ENCODE measurements around the gene GATA2. TPM values are rescaled to one million over a fixed set of nuclear protein-coding genes. Genes with fewer than 3 reads are reported as not detected.

The GATA2 gene
- total RNA-seq, 4 donors from 2014 or later: 2.4 to 10.3 (median 5.4) TPM

DNA sequence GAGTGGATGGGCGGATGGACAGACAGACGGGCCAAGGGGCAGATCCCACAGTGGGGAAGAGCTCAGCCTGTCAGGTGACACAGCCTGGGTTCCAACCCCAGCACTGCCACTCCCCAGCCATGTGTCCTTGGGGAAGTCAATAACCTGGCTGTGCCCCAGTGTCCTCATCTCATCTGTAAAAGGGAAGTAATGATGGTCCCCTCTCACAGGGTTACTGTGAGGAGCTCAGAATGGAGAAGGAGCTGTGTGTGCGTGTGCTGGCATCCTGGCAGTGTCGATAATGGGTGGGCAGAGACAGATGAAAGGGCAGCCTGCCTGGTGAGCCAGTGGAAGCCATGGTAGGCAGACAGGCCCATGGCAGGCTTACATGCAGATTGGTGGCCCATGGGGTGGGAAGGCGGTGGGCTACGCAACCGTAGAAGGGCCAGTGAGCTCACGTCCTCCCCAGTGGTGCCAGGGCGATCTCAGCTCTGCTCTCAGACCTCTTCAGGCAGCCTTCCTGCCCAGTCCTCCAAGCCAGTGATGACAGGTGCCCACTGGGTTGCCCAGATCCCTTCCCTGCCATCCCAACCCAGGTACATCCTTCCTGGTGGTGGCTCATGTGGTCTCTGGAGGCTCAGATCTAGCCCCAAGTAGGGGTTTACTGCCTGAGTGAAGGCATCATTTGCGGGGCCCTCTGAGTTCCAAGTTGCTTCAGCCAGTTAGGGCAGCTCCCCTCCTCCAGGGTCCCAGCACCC lies 24.0 kb downstream of the GATA2 start:
- no peaks in the 10 kb centered on the region for H3K9me3 ChIP-seq
- H3K27ac ChIP-seq: no peak overlapping the region
- H3K27me3 ChIP-seq: peaks cover 52% of the 10 kb centered on the region
- no peak overlapping the region for H3K4me3 ChIP-seq
- WGBS: 92% methylated on average over 7 of the region's 10 CpGs
- no peak for DNase-seq (ENCODE audit: low spot score in 2 of 2)
- H3K4me1 ChIP-seq: no peaks in the 10 kb centered on the region
- H3K36me3 ChIP-seq: no peaks in the 10 kb centered on the region
- no peak for TF ChIP-seq POLR2AphosphoS5 (IDR thresholded peaks at IDR 0.05)
- TF ChIP-seq, protein P1, sequence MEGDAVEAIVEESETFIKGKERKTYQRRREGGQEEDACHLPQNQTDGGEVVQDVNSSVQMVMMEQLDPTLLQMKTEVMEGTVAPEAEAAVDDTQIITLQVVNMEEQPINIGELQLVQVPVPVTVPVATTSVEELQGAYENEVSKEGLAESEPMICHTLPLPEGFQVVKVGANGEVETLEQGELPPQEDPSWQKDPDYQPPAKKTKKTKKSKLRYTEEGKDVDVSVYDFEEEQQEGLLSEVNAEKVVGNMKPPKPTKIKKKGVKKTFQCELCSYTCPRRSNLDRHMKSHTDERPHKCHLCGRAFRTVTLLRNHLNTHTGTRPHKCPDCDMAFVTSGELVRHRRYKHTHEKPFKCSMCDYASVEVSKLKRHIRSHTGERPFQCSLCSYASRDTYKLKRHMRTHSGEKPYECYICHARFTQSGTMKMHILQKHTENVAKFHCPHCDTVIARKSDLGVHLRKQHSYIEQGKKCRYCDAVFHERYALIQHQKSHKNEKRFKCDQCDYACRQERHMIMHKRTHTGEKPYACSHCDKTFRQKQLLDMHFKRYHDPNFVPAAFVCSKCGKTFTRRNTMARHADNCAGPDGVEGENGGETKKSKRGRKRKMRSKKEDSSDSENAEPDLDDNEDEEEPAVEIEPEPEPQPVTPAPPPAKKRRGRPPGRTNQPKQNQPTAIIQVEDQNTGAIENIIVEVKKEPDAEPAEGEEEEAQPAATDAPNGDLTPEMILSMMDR (IDR thresholded peaks at IDR 0.05): no peak
- TF ChIP-seq EP300 (IDR thresholded peaks at IDR 0.05): no peak

DNA sequence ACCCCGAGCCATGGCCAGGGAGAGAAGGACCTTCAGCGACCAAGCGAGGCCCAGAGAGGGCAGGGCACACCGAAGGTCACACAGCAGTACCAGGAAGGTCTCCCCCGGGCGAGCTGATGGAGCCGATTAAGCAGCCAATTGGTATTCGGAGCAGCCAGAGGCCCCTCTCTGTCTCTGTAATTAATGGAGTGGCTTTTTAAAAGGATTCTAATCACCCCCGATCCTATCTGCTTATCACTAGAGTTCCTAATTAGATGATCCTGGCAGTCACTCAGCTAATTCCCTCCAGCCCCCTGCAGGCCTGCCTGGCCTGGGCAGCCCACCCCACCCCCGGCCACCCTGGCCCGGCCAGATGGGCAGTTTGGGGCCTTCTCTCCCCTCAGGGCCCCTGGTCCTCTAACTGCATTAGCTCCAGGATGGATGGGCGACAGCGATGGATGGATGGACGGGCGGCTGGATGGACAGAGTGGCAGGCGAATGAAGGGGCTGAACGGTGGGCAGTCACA lies 24.7 kb downstream of the GATA2 start:
- TF ChIP-seq EP300 (IDR thresholded peaks at IDR 0.05) (no peak), POLR2A (IDR thresholded peaks at IDR 0.05) (no peak)
- no peak for DNase-seq (ENCODE audit: low spot score in 2 of 2)
- no peak overlapping the region for H3K4me3 ChIP-seq
- H3K4me1 ChIP-seq: no peaks in the 10 kb centered on the region
- WGBS: 87% methylated on average over 11 of the region's 17 CpGs
- peaks cover 45% of the 10 kb centered on the region for H3K27me3 ChIP-seq
- H3K27ac ChIP-seq: no peak overlapping the region
- no peaks in the 10 kb centered on the region for H3K9me3 ChIP-seq
- H3K36me3 ChIP-seq: no peaks in the 10 kb centered on the region

GRCh38 chr3:128466840-128467541 lies 26.0 kb downstream of the GATA2 start, which contains the start of gene DNAJB8:
Gene DNAJB8, minus strand, starts transcription at chr3:128466890. Its CDS starts 3,645 bp downstream, at chr3:128463245.
- no peak within 1 kb of the TSS for H3K27ac ChIP-seq
- H3K36me3 ChIP-seq: no peaks in the 10 kb centered on the region
- H3K27me3 ChIP-seq: peaks cover 33% of the 10 kb centered on the region
- WGBS: 84% methylated on average over 14 of the region's 14 CpGs
- DNase-seq (ENCODE audit: low spot score in 2 of 2): no peak
- H3K4me3 ChIP-seq: no peak within 1 kb of the TSS
- H3K4me1 ChIP-seq: no peaks in the 10 kb centered on the region
- TF ChIP-seq POLR2A (IDR thresholded peaks at IDR 0.05): no peak
- no peaks in the 10 kb centered on the region for H3K9me3 ChIP-seq

DNA sequence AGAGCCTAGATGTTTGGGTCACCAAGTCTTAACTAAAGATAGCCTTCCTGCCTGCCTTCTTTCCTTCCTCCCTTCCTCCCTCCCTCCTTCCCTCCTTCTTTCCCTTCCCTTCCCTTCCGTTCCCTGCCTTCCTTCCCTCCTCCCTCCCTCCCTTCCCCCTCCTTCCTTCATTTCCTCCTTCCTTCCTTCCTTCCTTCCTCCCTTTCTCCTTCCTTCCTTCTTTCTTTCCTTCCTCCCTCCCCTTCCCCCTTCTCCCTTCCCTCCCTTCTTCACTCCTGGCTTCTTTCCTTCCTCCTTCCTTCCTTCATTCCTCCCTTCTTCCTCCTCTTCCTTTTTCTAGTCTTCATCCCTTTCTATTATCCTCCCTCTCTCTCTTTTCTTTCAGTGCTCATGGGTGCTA lies 28.3 kb downstream of the GATA2 start:
- no peaks in the 10 kb centered on the region for H3K4me1 ChIP-seq
- no peak for DNase-seq (ENCODE audit: low spot score in 2 of 2)
- H3K27me3 ChIP-seq: peaks cover 32% of the 10 kb centered on the region
- H3K36me3 ChIP-seq: no peaks in the 10 kb centered on the region
- no peak overlapping the region for H3K27ac ChIP-seq
- H3K4me3 ChIP-seq: no peak overlapping the region
- no peak for TF ChIP-seq EP300 (IDR thresholded peaks at IDR 0.05)
- no peak for TF ChIP-seq POLR2A (IDR thresholded peaks at IDR 0.05)
- TF ChIP-seq POLR2AphosphoS5 (IDR thresholded peaks at IDR 0.05): no peak
- TF ChIP-seq, protein P1 (IDR thresholded peaks at IDR 0.05): no peak
- 19% methylated on average over 1 of the region's 1 CpG for whole genome bisulfite sequencing
- no peaks in the 10 kb centered on the region for H3K9me3 ChIP-seq

DNA sequence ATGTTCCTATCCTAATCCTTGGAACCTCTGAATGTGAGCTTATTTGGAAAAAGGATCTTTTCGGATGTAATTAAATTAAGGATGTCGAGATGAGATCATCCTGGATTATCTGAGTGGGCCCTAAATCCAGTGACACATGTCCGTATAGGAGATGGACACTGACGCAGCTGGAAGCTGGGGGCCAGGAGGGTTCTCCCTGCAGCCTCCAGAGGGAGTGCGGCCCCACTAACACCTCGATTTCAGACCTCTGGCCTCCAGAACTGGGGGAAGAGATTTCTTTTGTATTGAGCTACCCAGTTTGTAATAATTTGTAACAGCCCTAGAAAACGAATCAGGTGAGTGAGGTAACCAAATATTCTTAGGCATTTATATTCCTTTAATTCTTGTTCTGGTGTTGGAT lies 28.8 kb downstream of the GATA2 start:
- 67% methylated on average over 7 of the region's 7 CpGs for WGBS
- Histone ChIP-seq H3K9me3 (no peaks in the 10 kb centered on the region), H3K36me3 (no peaks in the 10 kb centered on the region), H3K27me3 (peaks cover 28% of the 10 kb centered on the region), H3K27ac (no peak overlapping the region), H3K4me1 (no peaks in the 10 kb centered on the region), H3K4me3 (no peak overlapping the region)
- DNase-seq (ENCODE audit: low spot score in 2 of 2): no peak
- TF ChIP-seq POLR2AphosphoS5 (IDR thresholded peaks at IDR 0.05): no peak
- no peak for TF ChIP-seq POLR2A (IDR thresholded peaks at IDR 0.05)
- no peak for TF ChIP-seq EP300 (IDR thresholded peaks at IDR 0.05)
- TF ChIP-seq, protein P1 (IDR thresholded peaks at IDR 0.05): no peak

GRCh38 chr3:128463771-128464170 lies 29.2 kb downstream of the GATA2 start:
- Histone ChIP-seq H3K36me3 (no peaks in the 10 kb centered on the region), H3K4me1 (no peaks in the 10 kb centered on the region), H3K9me3 (no peaks in the 10 kb centered on the region), H3K27ac (no peak overlapping the region), H3K27me3 (peaks cover 25% of the 10 kb centered on the region), H3K4me3 (no peak overlapping the region)
- WGBS: 89% methylated on average over 8 of the region's 10 CpGs
- no peak for DNase-seq (ENCODE audit: low spot score in 2 of 2)
- TF ChIP-seq, protein P1 (IDR thresholded peaks at IDR 0.05): no peak
- TF ChIP-seq EP300 (IDR thresholded peaks at IDR 0.05) (no peak), POLR2AphosphoS5 (IDR thresholded peaks at IDR 0.05) (no peak), POLR2A (IDR thresholded peaks at IDR 0.05) (no peak)

Data from suprapubic skin (tissue), 4 donors.